ENCODE measurements around the gene ADGRG4. TPM values are rescaled to one million over a fixed set of nuclear protein-coding genes. Genes with fewer than 3 reads are reported as not detected.

The ADGRG4 gene
- polyA plus RNA-seq, 1 of the 3 experiments (the other 2 are of a cell fraction): not detected

GRCh38 chrX:136255541-136255940, 45.2 kb upstream of the ADGRG4 start:
- Histone ChIP-seq H3K4me1 (ENCODE audit: control insufficient read depth in 1 of 2, insufficient read depth in 2 of 2, low read depth in 1 of 2, low read length in 1 of 2) (peaks cover 0 to 4% of the 10 kb centered on the region in 2 experiments; a peak in 1 of 4 replicates), H3K9me2 (no peaks in the 10 kb centered on the region), H3K9ac (no peak overlapping the region), H3K4me2 (no peak overlapping the region), H3K27me3 (ENCODE audit: insufficient read depth) (no peaks in the 10 kb centered on the region; the same call in 1 of the 2 replicates), H3K4me3 (ENCODE audit: low read depth in 2 of 2, low read length in 1 of 2) (no peak overlapping the region), H4K20me1 (ENCODE audit: insufficient read depth) (no peaks in the 10 kb centered on the region), H3F3A (replicated peaks; ENCODE audit: insufficient read depth) (no peaks in the 10 kb centered on the region), H3K36me3 (replicated peaks in 1 of 2; ENCODE audit: control insufficient read depth in 1 of 2, insufficient read depth in 2 of 2, low read length in 1 of 2) (no peaks in the 10 kb centered on the region), H3K79me2 (ENCODE audit: insufficient read depth) (peaks cover under 1% of the 10 kb centered on the region; the same call in 1 of the 2 replicates), H3K27ac (ENCODE audit: low read depth in 2 of 2, low read length in 1 of 2) (no peak overlapping the region), H2AFZ (ENCODE audit: low read depth) (no peak overlapping the region), H3K9me3 (no peaks in the 10 kb centered on the region)
- TF ChIP-seq EZH2phosphoT487 (IDR thresholded peaks at IDR 0.05; ENCODE audit: borderline replicate concordance, low read depth): no peak
- no peak for TF ChIP-seq FOXM1 (IDR thresholded peaks at IDR 0.05; ENCODE audit: low read depth)
- 64% methylated on average over 5 of the region's 5 CpGs for whole genome bisulfite sequencing (ENCODE audit: low lambda C conversion rate)
- ChIA-PET CTCF (interaction anchor here (3.4 kb wide), 1 partner anchor 13 kb away, joined by 18 read pairs; no protein-coding TSS in a partner anchor), POLR2A (no interaction called here)
- no peak for DNase-seq

DNA sequence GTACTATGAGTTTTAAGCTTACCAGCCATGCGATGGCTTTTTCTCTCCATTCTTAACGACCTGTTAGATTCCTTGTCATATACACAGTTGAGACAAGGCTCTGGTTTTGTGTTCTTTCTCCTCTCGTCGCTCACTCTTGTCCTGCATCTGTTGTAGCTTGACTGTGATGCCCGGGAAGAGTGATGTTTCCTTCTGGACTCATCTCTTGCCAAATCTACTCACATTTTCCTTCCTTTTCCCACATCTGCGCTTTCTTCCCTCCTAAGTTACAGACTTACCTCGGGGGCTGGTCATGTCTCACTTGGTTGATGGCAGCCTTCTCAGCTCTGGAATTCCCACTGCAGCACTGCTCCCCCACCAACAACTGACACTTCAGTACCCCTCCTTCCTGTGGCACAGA, 44.7 kb upstream of the ADGRG4 start:
- Histone ChIP-seq H3K36me3 (replicated peaks in 1 of 2; ENCODE audit: control insufficient read depth in 1 of 2, insufficient read depth in 2 of 2, low read length in 1 of 2) (no peaks in the 10 kb centered on the region), H3K4me1 (ENCODE audit: control insufficient read depth in 1 of 2, insufficient read depth in 2 of 2, low read depth in 1 of 2, low read length in 1 of 2) (peaks cover 0 to 4% of the 10 kb centered on the region in 2 experiments; a peak in 1 of 4 replicates), H3K9me3 (no peaks in the 10 kb centered on the region), H3K9ac (no peak overlapping the region), H3K4me2 (no peak overlapping the region), H3K4me3 (ENCODE audit: low read depth in 2 of 2, low read length in 1 of 2) (no peak overlapping the region), H4K20me1 (ENCODE audit: insufficient read depth) (no peaks in the 10 kb centered on the region), H3K9me2 (no peaks in the 10 kb centered on the region), H3K27me3 (ENCODE audit: insufficient read depth) (no peaks in the 10 kb centered on the region; the same call in 1 of the 2 replicates), H3F3A (replicated peaks; ENCODE audit: insufficient read depth) (no peaks in the 10 kb centered on the region), H2AFZ (ENCODE audit: low read depth) (no peak overlapping the region), H3K79me2 (ENCODE audit: insufficient read depth) (no peaks in the 10 kb centered on the region), H3K27ac (ENCODE audit: low read depth in 2 of 2, low read length in 1 of 2) (no peak overlapping the region)
- 40% methylated on average over 7 of the region's 7 CpGs for WGBS (ENCODE audit: low lambda C conversion rate)
- no peak for TF ChIP-seq TCF12 (IDR thresholded peaks at IDR 0.05)
- TF ChIP-seq, protein P1, sequence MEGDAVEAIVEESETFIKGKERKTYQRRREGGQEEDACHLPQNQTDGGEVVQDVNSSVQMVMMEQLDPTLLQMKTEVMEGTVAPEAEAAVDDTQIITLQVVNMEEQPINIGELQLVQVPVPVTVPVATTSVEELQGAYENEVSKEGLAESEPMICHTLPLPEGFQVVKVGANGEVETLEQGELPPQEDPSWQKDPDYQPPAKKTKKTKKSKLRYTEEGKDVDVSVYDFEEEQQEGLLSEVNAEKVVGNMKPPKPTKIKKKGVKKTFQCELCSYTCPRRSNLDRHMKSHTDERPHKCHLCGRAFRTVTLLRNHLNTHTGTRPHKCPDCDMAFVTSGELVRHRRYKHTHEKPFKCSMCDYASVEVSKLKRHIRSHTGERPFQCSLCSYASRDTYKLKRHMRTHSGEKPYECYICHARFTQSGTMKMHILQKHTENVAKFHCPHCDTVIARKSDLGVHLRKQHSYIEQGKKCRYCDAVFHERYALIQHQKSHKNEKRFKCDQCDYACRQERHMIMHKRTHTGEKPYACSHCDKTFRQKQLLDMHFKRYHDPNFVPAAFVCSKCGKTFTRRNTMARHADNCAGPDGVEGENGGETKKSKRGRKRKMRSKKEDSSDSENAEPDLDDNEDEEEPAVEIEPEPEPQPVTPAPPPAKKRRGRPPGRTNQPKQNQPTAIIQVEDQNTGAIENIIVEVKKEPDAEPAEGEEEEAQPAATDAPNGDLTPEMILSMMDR (IDR thresholded peaks at IDR 0.05): no peak
- no peak for TF ChIP-seq GABPA (IDR thresholded peaks at IDR 0.05; ENCODE audit: low read depth)
- no peak for TF ChIP-seq POLR2AphosphoS5 (IDR thresholded peaks at IDR 0.05; ENCODE audit: low read depth, low read length)
- no peak for TF ChIP-seq EP300 (IDR thresholded peaks at IDR 0.05; ENCODE audit: borderline replicate concordance in 1 of 2, low read depth in 1 of 2, low read length in 1 of 2)
- no peak for TF ChIP-seq FOSL2 (IDR thresholded peaks at IDR 0.05; ENCODE audit: borderline replicate concordance, low read depth)
- no peak for TF ChIP-seq SMC3 (IDR thresholded peaks at IDR 0.05; ENCODE audit: low read depth, low read length)
- no peak for TF ChIP-seq TAF1 (IDR thresholded peaks at IDR 0.05; ENCODE audit: borderline replicate concordance, low read depth, low read length)
- TF ChIP-seq USF2 (IDR thresholded peaks at IDR 0.05; ENCODE audit: borderline replicate concordance, low read depth, low read length): no peak
- no peak for TF ChIP-seq FOXM1 (IDR thresholded peaks at IDR 0.05; ENCODE audit: low read depth)
- TF ChIP-seq, protein P2, sequence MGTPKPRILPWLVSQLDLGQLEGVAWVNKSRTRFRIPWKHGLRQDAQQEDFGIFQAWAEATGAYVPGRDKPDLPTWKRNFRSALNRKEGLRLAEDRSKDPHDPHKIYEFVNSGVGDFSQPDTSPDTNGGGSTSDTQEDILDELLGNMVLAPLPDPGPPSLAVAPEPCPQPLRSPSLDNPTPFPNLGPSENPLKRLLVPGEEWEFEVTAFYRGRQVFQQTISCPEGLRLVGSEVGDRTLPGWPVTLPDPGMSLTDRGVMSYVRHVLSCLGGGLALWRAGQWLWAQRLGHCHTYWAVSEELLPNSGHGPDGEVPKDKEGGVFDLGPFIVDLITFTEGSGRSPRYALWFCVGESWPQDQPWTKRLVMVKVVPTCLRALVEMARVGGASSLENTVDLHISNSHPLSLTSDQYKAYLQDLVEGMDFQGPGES (IDR thresholded peaks at IDR 0.05; ENCODE audit: low read depth, low read length): no peak
- TF ChIP-seq, protein P3, sequence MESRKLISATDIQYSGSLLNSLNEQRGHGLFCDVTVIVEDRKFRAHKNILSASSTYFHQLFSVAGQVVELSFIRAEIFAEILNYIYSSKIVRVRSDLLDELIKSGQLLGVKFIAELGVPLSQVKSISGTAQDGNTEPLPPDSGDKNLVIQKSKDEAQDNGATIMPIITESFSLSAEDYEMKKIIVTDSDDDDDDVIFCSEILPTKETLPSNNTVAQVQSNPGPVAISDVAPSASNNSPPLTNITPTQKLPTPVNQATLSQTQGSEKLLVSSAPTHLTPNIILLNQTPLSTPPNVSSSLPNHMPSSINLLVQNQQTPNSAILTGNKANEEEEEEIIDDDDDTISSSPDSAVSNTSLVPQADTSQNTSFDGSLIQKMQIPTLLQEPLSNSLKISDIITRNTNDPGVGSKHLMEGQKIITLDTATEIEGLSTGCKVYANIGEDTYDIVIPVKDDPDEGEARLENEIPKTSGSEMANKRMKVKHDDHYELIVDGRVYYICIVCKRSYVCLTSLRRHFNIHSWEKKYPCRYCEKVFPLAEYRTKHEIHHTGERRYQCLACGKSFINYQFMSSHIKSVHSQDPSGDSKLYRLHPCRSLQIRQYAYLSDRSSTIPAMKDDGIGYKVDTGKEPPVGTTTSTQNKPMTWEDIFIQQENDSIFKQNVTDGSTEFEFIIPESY (IDR thresholded peaks at IDR 0.05; ENCODE audit: borderline replicate concordance, low read depth): no peak
- TF ChIP-seq TEAD4 (IDR thresholded peaks at IDR 0.05; ENCODE audit: borderline replicate concordance, insufficient read depth): no peak
- no peak for TF ChIP-seq FOXJ3 (CRISPR knock-in tag; IDR thresholded peaks at IDR 0.05)
- TF ChIP-seq CHD2 (IDR thresholded peaks at IDR 0.05; ENCODE audit: low read length, partially characterized antibody): no peak
- no peak for TF ChIP-seq USF1 (IDR thresholded peaks at IDR 0.05; ENCODE audit: borderline replicate concordance, low read depth)
- DNase-seq: no peak
- ChIA-PET CTCF (interaction anchor here (3.4 kb wide), 1 partner anchor 12 kb away, joined by 18 read pairs; no protein-coding TSS in a partner anchor), POLR2A (no interaction called here)

All from SK-N-SH (cell line).